Breast epithelium (tissue), 4 donors: ENCODE data around the gene CLK3. TPM values are rescaled to one million over a fixed set of nuclear protein-coding genes. Genes with fewer than 3 reads are reported as not detected.
"Not testable (repeated sequence)": the region's sequence is repeated elsewhere in the genome, so short reads cannot be mapped to it uniquely, and the experiment has no call there.

Source experiments
- DNase-seq, 2 donors: peaks; one replicate each; pipeline ENCODE4 v3.0.0-alpha.2; 2019; ENCODE audit warnings: low spot score in 2 of 2
- H3K27ac ChIP-seq, 2 donors: fragments of 200-600 bp; sonication (generic) in 1 of 2; one replicate each; pipeline ENCODE4 v1.5.1; 2016 to 2019; ENCODE audit warnings: mild to moderate bottlenecking in 1 of 2
- H3K27me3 ChIP-seq, 2 donors: fragments of 200-600 bp; sonication (generic) in 1 of 2; one replicate each; pipeline versions ENCODE4 v1.5.1 to v1.6.0; 2017 to 2019; ENCODE audit warnings: control low read depth in 1 of 2, mild to moderate bottlenecking in 1 of 2
- H3K36me3 ChIP-seq: fragments of 200-600 bp; one replicate; pipeline ENCODE4 v1.5.1; 2019
- H3K4me1 ChIP-seq, 2 donors: fragments of 200-600 bp; sonication (generic); one replicate each; pipeline ENCODE4 v1.5.1; 2016 to 2019; ENCODE audit warnings: control low read depth in 1 of 2
- H3K4me3 ChIP-seq, 3 donors: fragments of 200-600 bp; sonication (generic); 1 replicate in 2 of 3; 2 replicates in 1 of 3; pipeline ENCODE4 v1.5.1; 2016 to 2019; ENCODE audit warnings: mild to moderate bottlenecking in 3 of 3, moderate library complexity in 2 of 3
- H3K9me3 ChIP-seq, 2 donors: fragments of 200-600 bp; sonication (generic) in 1 of 2; one replicate each; pipeline ENCODE4 v1.5.1; 2016 to 2019; ENCODE audit warnings: control low read depth in 1 of 2
- CTCF ChIP-seq, 3 donors: fragments of 450-650 bp; IDR thresholded peaks; one replicate each; pipeline ENCODE4 v1.5.1; 2016 to 2017; ENCODE audit warnings: antibody characterized with exemption in 3 of 3, mild to moderate bottlenecking in 3 of 3, moderate library complexity in 3 of 3
- POLR2A ChIP-seq: fragments of 450-650 bp; IDR thresholded peaks from one replicate; pipeline ENCODE4 v1.6.1; 2016; ENCODE audit warnings: antibody characterized with exemption, mild to moderate bottlenecking, moderate library complexity
- POLR2AphosphoS5 ChIP-seq, 3 donors: sonication (generic); formaldehyde crosslinking; IDR thresholded peaks; one replicate each; pipeline ENCODE4 v1.6.1; 2017; ENCODE audit warnings: antibody characterized with exemption in 3 of 3
- intact Hi-C: fragments of 100-400 bp; cut with DNase I; formaldehyde crosslinking; loops from one replicate; pipeline ENCODE4 v1.15.1; 2023; ENCODE audit warnings: low total_unique reads
- total RNA-seq, 3 donors: library from RNA; depleted of rRNA; stranded (reverse); fragments of >200 nt; gene quantifications; one replicate each; pipeline ENCODE4 v1.1.0, GENCODE V29; 2016

The CLK3 gene
- total RNA-seq, 3 donors from 2014 or later: 99.2 to 110 (median 101) TPM

GRCh38 chr15:74657846-74658245 is 42.2 kb downstream of the CLK3 start:
- H3K4me3 ChIP-seq: no peak overlapping the region
- no peak overlapping the region for H3K27ac ChIP-seq
- TF ChIP-seq POLR2A: no peak
- no peak for TF ChIP-seq POLR2AphosphoS5 (IDR thresholded peaks at IDR 0.05)
- TF ChIP-seq CTCF (IDR thresholded peaks at IDR 0.05): no peak
- H3K9me3 ChIP-seq: no peaks in the 10 kb centered on the region
- H3K4me1 ChIP-seq: no peaks in the 10 kb centered on the region
- intact Hi-C loops: no loop called here
- H3K27me3 ChIP-seq: no peaks in the 10 kb centered on the region
- H3K36me3 ChIP-seq: no peaks in the 10 kb centered on the region
- no peak for DNase-seq

GRCh38 chr15:74661280-74661679 is 45.6 kb downstream of the CLK3 start:
- H3K4me3 ChIP-seq, H3K9me3 ChIP-seq, DNase-seq, intact Hi-C loops, H3K27ac ChIP-seq, H3K27me3 ChIP-seq, H3K4me1 ChIP-seq, H3K36me3 ChIP-seq: not testable (repeated sequence)

GRCh38 chr15:74662064-74662860 is 46.6 kb downstream of the CLK3 start:
- Histone ChIP-seq H3K36me3 (no peaks in the 10 kb centered on the region), H3K4me3 (no peak overlapping the region), H3K9me3 (no peaks in the 10 kb centered on the region), H3K27ac (peak overlapping the region in 1 of 2 donors; percentile 16), H3K4me1 (peaks cover 0 to 8% of the 10 kb centered on the region in 2 donors), H3K27me3 (no peaks in the 10 kb centered on the region)
- intact Hi-C loops: no loop called here
- DNase-seq: no peak
- TF ChIP-seq POLR2A: no peak
- TF ChIP-seq CTCF (IDR thresholded peaks at IDR 0.05): no peak
- TF ChIP-seq POLR2AphosphoS5 (IDR thresholded peaks at IDR 0.05): no peak

- intact Hi-C loops: no loop called here
Observed at GRCh38 chr15:74663303-74664027, 47.8 kb downstream of the CLK3 start.

GRCh38 chr15:74664028-74664616 is 48.5 kb downstream of the CLK3 start:
- intact Hi-C loops: no loop called here
- no peak for DNase-seq

More at GRCh38 chr15:74663303-74664027, 47.8 kb downstream of the CLK3 start:
- TF ChIP-seq POLR2AphosphoS5 (IDR thresholded peaks at IDR 0.05): no peak
- no peak for TF ChIP-seq POLR2A
- no peak for TF ChIP-seq CTCF (IDR thresholded peaks at IDR 0.05)
- no peaks in the 10 kb centered on the region for H3K27me3 ChIP-seq
- H3K4me3 ChIP-seq: no peak overlapping the region
- peaks cover 0 to 8% of the 10 kb centered on the region in 2 donors for H3K4me1 ChIP-seq
- no peaks in the 10 kb centered on the region for H3K9me3 ChIP-seq
- peaks cover 5% of the 10 kb centered on the region for H3K36me3 ChIP-seq
- H3K27ac ChIP-seq: peak overlapping the region; percentile 54 to 64
- no peak for DNase-seq

More at GRCh38 chr15:74664028-74664616, 48.5 kb downstream of the CLK3 start:
- Histone ChIP-seq H3K27ac (peak overlapping the region; percentile 54 to 64), H3K4me3 (no peak overlapping the region), H3K4me1 (peaks cover 0 to 8% of the 10 kb centered on the region in 2 donors), H3K27me3 (no peaks in the 10 kb centered on the region), H3K9me3 (no peaks in the 10 kb centered on the region), H3K36me3 (peaks cover 5% of the 10 kb centered on the region)
- TF ChIP-seq POLR2AphosphoS5 (IDR thresholded peaks at IDR 0.05) (no peak), CTCF (IDR thresholded peaks at IDR 0.05) (no peak), POLR2A (no peak)
